ENCODE data around the gene TLN1. TPM values are rescaled to one million over a fixed set of nuclear protein-coding genes. Genes with fewer than 3 reads are reported as not detected.

The TLN1 gene
- total and polyA plus RNA-seq, 2 of the 8 experiments (the other 6 are each of a cell fraction or from before 2014, with no cell fraction given): 28.1 to 90.1 TPM

DNA sequence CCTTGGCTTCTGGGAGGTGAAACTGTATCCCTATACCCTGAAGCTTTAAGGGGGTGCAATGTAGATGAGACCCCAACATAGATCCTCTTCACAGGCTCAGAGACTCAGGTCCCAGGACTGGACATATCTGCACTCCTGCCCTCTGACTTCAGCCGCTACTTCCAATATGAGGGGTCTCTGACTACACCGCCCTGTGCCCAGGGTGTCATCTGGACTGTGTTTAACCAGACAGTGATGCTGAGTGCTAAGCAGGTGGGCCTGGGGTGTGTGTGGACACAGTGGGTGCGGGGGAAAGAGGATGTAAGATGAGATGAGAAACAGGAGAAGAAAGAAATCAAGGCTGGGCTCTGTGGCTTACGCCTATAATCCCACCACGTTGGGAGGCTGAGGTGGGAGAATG is 52.9 kb downstream of the TLN1 start:
- 86% methylated on average over 5 of the region's 5 CpGs; no CpG with 5 or more reads in 1 of the 2 experiments for WGBS, 2 experiments (ENCODE audit: extremely low coverage in 1 of 2, insufficient coverage in 1 of 2, insufficient read length in 1 of 2, insufficient replicate concordance in 2 of 2, low coverage in 1 of 2, low lambda C conversion rate in 2 of 2, missing lambda C conversion rate in 1 of 2)
- Histone ChIP-seq H3K27ac (ENCODE audit: low read depth, low read length) (no peak overlapping the region), H4K91ac (replicated peaks; ENCODE audit: insufficient read length, low read length) (no peak overlapping the region), H3K79me2 (ENCODE audit: control insufficient read depth in 1 of 2, insufficient read depth in 2 of 2, low read length in 2 of 2) (no peaks in the 10 kb centered on the region), H3K4me1 (replicated peaks in 1 of 4; ENCODE audit: control insufficient read depth in 3 of 4, insufficient read depth in 4 of 4, low read length in 3 of 4) (peaks cover 0 to 12% (median 4%) of the 10 kb centered on the region in 4 experiments; a peak in 5 of 7 replicates), H3K23ac (ENCODE audit: insufficient read length) (no peak overlapping the region), H3K56ac (replicated peaks; ENCODE audit: insufficient read length, low read depth, low read length) (no peak overlapping the region), H2BK20ac (ENCODE audit: low read length) (no peak overlapping the region), H2AK5ac (ENCODE audit: low read depth, low read length) (no peak overlapping the region), H2BK5ac (ENCODE audit: low read depth, low read length) (no peak overlapping the region), H3K9me3 (ENCODE audit: insufficient read depth in 2 of 2, low read depth in 1 of 2, low read length in 1 of 2) (no peaks in the 10 kb centered on the region), H3K36me3 (ENCODE audit: control insufficient read depth in 2 of 4, insufficient read depth in 4 of 4, low read length in 3 of 4) (peaks cover 5 to 23% (median 13%) of the 10 kb centered on the region in 4 experiments; a peak in 6 of 8 replicates), H3K23me2 (ENCODE audit: low read depth, low read length) (peaks cover 2% of the 10 kb centered on the region; the same call in 1 of the 2 replicates), H2BK12ac (ENCODE audit: low read depth, low read length) (no peak overlapping the region), H2AFZ (ENCODE audit: low read length) (no peak overlapping the region), H2BK120ac (replicated peaks; ENCODE audit: low read depth, low read length) (no peak overlapping the region), H3K27me3 (replicated peaks in 1 of 4; ENCODE audit: control insufficient read depth in 3 of 4, extremely low read depth in 1 of 4, insufficient read depth in 3 of 4, low read length in 3 of 4) (peaks cover 0 to 3% (median 1%) of the 10 kb centered on the region in 4 experiments; a peak in 3 of 7 replicates), H3K14ac (ENCODE audit: insufficient read length) (no peak overlapping the region), H2BK15ac (ENCODE audit: low read length) (no peak overlapping the region), H3K4ac (replicated peaks; ENCODE audit: insufficient read length, low read depth, low read length) (no peak overlapping the region), H3K79me1 (ENCODE audit: low read depth, low read length) (no peaks in the 10 kb centered on the region), H3K18ac (ENCODE audit: extremely low read depth, low read length) (no peak overlapping the region), H3K9ac (replicated peaks in 1 of 4; ENCODE audit: extremely low read depth in 1 of 4, low read depth in 3 of 4, low read length in 3 of 4) (no peak overlapping the region), H4K8ac (ENCODE audit: extremely low read depth, insufficient read depth, low read length) (no peak overlapping the region), H3K4me2 (ENCODE audit: insufficient read depth in 1 of 2, low read depth in 2 of 2, low read length in 2 of 2) (no peak overlapping the region), H4K20me1 (replicated peaks in 1 of 2; ENCODE audit: control insufficient read depth in 1 of 2, insufficient read depth in 2 of 2, low read length in 2 of 2) (peaks cover 2 to 3% of the 10 kb centered on the region in 2 experiments), H3K4me3 (ENCODE audit: extremely low read depth in 1 of 4, insufficient read depth in 2 of 4, low read depth in 3 of 4, low read length in 4 of 4) (no peak overlapping the region), H4K5ac (ENCODE audit: insufficient read length, low read depth, low read length) (no peak overlapping the region)
- ChIA-PET POLR2A (ENCODE audit: partially characterized antibody) (interaction anchor here (1.0 to 8.4 kb wide), 5 partner anchors 9 to 49 kb away, joined by 3 to 55 read pairs (median 5); partner anchors contain the start of genes ARHGEF39 and TPM2), CTCF (ENCODE audit: partially characterized antibody) (interaction anchor here (0.7 to 2.8 kb wide), 7 partner anchors 9 to 32 kb away, joined by 3 to 23 read pairs (median 6); partner anchors contain the start of genes CCDC107 and RMRP)
- no peak for DNase-seq (ENCODE audit: low read depth in 1 of 2, low spot score in 2 of 2)
- FAIRE-seq: no peak
- TF ChIP-seq CEBPB (IDR thresholded peaks at IDR 0.05; ENCODE audit: low read depth, low read length) (no peak), FOSL1 (IDR thresholded peaks at IDR 0.05; ENCODE audit: insufficient read depth, low read depth, low read length) (no peak), EP300 (IDR thresholded peaks at IDR 0.05; ENCODE audit: borderline replicate concordance in 1 of 2, low read depth in 2 of 2, low read length in 2 of 2) (no peak), SIRT6 (IDR thresholded peaks at IDR 0.05; ENCODE audit: low read length) (no peak), TAF1 (IDR thresholded peaks at IDR 0.05; ENCODE audit: low read depth, low read length) (no peak), SAP30 (IDR thresholded peaks at IDR 0.05; ENCODE audit: insufficient read depth, insufficient replicate concordance, low read length) (no peak), CBX8 (IDR thresholded peaks at IDR 0.05; ENCODE audit: borderline replicate concordance, low read depth, low read length) (no peak), CHD1 (IDR thresholded peaks at IDR 0.05; ENCODE audit: low read depth, low read length) (no peak), PHF8 (conservative IDR thresholded peaks at IDR 0.05; ENCODE audit: low read depth, low read length) (no peak), RBBP5 (IDR thresholded peaks at IDR 0.05; ENCODE audit: borderline replicate concordance, low read depth, low read length) (no peak), CBX5 (IDR thresholded peaks at IDR 0.05; ENCODE audit: low read depth, low read length) (no peak), CTBP2 (IDR thresholded peaks at IDR 0.05; ENCODE audit: borderline replicate concordance, insufficient read depth, insufficient read length, low read length) (no peak), SP1 (IDR thresholded peaks at IDR 0.05; ENCODE audit: low read depth, low read length) (no peak), NANOG (IDR thresholded peaks at IDR 0.05; ENCODE audit: insufficient read depth, low read depth, low read length, poor library complexity, severe bottlenecking) (no peak)
